Left renal pelvis (tissue), 4 donors: Measurements from ENCODE around the gene IQCE. TPM values are rescaled to one million over a fixed set of nuclear protein-coding genes. Genes with fewer than 3 reads are reported as not detected.
A peak's percentile ranks its signal among the peaks of the same experiment; 100 is the strongest.

ENCODE experiments used
- DNase-seq, 4 donors: peaks; one replicate each; pipeline ENCODE4 v3.0.0-alpha.2; 2013; ENCODE audit warnings: low read depth in 4 of 4, low spot score in 3 of 4
- polyA plus RNA-seq, 4 donors: library from polyadenylated mRNA; unstranded; fragments of 120-200 nt; gene quantifications; one replicate each; pipeline ENCODE4 v1.2.1, GENCODE V29; 2013; ENCODE audit not compliant: insufficient read length in 4 of 4

Gene IQCE
- polyA plus RNA-seq, 4 donors, result 16.5 to 24.7 (median 19.4) TPM

DNA sequence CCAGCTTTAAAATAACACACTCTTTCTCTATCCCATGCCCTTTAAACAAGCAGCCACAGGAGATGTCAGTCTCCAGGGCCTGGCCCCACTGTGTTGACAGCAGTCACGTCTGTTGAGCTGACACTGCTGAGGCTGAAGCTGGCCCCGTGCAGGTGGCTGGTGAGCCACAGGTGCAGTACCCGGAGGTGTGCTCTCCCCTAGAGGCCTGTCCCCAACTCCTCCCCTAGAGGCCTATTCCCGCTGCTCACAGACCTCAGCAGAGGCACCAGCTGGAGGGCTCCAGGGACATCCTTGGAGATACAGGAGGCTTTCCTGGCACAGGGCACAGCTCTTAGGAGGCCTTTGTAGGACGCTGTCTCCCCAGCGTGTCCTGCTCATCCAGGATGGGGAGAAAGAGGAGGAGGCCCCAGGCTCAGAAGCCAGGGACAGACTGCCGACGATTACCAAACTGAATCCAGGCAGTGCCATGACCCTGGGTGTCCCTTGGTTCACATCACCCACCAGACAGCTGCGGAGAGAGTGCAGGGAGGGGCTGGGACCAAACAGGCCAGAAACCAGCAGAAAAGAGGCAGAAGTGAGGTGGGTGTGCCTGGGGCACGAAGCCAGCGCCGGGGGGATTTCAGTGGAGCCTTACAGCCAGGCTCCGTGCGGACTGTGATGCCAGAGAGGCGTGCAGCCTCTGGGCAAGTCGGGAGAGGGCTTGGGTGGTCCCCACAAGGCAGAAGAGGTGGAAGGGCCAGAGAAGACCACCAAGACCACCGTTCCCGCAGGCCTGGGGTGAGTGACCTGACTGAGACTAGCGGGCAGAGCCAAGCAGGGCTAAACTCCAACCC lies 54.5 kb downstream of the IQCE start:
- no peak for DNase-seq

DNA sequence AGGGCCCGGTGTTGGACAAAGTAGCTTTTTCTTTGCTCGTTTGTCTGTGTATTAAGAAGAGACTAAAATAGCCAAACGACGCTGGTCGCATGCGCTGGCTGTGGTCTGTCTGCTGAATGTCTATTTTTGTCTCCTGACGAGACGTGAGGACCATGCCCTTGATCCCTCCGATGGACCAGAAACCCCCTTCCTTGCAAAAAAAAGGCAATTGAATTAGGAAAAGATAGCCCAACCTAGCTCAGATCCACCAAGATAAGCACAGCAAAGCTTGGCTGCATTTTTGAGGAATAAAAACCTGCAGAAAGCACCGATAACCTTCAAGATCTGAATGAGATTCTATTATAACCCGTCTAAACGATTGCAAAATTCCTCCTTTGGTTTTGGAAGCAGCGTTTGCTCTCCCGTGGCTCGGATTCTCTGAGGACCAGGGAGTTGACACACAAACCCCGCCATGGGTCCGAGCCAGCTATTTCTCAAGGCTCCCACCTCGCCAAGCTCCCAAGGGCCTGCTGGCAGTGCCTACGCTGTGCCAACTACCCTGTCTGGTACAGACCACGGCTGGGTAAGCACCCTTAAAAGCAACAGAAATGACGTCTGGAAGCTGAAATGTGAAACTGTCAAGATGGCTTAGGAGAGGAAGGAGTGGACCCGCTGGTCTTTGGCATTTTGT lies 55.3 kb downstream of the IQCE start:
- no peak for DNase-seq

DNA sequence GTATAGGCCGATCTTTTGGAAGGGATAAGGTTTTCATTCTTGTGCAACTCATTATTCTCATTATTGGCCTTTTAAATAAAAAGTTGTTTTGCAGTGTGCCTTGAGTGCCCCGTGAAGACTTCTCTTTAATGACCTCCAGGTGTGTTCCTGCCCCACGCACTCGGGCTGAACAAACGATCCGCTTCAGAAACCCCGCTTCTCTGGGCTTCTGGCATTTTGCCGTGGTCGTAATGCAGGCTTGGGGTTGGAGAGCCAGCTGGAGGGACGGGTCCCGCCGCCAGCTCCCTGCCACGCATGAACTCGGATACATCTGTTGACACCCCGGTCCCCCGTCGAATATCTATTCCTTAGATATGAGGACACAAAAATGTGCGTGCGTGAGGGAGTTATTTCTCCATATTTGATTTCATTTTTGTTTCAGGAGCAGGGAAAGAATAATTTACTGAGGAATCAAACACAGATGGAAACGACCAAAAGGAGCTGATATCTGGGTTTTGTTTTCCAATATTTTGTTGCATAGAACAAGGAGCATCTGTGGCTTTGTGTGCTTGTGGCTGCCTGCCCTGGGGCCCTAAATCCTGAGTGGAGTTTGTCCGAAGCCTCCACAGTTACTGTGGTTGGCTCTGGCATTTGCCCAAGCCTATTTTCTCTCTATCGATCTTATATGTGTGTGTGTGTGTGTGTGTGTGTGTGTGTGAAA lies 56.0 kb downstream of the IQCE start:
- no peak for DNase-seq

DNA sequence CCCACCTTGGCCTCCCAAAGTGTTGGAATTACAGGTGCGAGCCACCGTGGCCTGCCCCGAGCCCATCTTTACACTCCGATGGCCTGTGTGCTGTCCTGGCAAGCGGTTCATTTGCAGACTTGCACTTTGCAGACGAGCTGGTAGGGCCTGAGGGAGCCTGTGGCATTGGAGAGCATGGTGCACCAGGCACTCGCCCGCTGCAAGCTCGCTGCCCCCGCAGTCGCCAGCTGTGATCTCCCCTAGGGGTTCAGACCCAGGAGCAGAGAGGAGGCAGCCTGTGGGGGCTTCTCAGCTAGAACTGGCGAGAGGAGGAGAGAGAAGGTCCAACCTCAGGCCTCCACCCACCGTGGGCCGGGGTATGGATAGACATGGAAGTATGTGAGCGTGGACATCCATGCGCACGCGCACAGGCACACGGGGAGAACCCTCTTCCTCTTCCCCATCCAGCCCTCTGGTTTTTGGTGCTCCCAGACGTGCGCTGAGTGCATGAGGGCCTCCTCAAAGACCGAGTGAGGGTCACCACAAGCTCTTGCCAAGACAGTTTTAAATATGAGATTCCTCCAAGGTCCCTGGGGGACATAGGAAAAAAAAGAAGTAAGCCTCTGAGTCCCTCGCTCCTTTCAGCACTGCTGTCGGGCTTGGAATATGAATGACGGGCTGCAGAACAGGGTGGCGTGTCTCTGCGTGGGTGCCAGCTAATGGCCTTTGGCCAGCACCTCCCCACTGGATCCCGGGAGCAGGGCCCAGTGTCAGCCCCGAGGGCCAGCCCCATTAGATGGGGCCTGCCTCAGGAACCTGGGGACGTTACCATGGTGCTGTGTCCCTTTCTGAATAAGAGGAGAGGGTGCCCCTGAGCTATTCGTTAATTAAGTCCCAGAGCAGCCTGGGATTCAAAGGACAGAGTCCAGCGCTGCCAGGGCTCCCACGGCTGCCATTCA lies 57.9 kb downstream of the IQCE start:
- DNase-seq, result no peak

DNA sequence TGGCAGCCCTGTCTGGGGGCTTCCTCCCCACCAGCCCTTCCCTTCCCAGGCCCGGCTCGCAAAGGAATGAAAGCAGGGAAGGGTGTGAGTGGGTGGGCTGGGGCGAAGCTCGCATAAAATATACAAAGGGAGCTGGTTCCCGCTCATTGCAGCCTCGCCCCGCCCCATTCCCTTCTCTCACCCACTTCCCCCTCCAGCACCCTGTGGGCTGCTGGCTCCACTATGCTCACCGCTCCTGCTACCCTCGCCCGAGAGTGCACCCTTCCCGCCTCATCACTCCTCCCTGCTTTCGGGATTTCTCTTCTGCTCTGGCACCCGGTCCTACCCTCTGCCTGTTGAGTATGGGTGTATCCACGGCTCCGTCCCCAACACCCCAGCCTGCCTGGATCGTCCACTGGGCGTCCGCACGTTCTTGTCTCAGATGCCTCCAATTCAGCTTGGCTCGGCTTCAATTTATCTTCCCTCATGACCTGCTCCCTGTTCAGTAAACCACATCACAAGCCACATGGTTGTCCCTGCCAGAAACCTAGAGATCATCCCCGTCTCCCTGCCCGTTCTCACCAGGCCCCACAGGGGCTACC lies 58.6 kb downstream of the IQCE start:
- no peak for DNase-seq

DNA sequence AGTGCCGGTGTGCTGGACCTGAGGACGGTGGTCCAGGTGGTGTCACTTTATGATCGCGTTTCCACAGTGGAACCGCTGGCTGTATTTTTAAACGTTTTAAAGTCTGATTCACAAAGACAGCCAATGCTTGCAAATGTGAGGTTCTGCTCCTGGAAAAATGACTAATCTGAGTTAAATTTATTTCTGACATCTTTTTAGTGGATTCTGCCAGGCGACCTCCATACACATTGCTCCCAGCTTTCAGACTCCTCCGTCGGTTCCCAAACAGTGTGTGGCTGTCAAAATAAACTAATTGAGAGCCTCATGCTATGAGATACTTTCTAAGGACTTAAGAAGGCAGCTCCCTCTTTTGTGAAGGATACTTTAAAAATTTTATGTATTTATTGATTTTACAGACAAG lies 60.3 kb downstream of the IQCE start:
- DNase-seq, result no peak

DNA sequence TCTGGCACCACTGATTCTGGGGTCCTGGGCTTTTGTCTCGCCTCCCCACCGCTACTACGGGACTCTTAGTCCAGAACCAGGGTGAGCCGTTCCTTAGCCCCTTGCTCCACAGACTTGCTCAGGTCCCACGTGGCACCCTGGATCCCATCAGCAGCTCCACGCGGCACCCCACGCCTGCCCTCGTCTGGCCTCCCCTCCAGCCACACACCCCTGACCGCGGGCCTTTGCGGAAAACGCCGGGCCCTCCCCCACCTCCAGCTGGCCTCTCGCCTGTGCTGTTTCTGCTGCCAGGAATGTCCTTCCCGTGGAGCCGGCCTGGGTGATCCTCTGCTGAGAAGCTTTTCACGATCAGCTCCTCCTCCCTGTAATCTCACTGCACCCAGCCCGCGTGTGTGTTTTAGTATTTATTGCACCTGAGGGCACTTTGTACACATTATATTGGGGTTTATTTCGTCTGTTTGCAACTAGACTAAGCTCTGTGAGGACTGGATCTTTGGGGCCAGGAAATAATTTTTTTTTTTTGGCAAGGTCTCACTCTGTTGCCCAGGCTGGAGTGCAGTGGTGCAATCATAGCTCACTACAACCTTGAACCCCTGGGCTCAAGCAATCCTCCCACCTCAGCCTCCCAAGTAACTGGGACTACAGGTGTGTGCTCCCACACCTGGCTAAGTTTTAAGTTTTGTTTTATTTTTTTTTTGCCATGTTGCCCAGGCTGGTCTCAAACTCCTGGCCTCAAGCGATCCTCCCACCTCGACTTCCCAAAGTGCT lies 62.5 kb downstream of the IQCE start:
- no peak for DNase-seq

DNA sequence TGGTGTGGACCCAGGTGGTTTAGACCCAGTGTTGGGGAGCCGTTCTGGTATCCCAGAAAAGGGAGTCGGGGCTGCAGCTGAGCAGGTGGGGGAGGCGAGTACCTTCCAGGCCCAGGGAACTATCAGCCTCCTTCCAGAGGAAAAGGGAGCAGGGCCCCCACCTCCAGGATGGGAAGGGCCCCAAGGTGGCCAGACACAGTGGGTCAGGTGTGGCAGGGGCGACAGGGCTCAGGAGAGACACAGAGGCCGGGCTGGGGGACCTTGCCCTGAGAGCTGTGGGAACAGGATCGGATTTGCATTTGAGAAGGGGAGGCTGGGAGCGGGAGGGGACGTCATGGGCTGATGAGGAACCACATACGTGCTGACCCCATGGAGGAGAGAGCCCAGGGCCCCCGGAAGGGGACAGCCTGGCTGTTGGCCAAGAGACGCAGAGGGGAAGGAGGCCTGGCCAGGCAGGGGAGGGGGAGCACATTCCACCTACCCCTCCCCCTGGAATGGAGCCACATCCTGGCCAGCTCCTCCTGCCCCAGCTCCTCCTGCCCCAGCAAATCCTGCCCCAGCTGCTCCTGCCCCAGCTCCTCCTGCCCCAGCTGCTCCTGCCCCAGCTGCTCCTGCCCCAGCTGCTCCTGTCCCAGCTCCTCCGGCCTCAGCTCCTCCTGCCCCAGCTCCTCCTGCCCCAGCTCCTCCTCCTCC lies 63.3 kb downstream of the IQCE start:
- DNase-seq, result peak; percentile 91 to 96 (median 94)

DNA sequence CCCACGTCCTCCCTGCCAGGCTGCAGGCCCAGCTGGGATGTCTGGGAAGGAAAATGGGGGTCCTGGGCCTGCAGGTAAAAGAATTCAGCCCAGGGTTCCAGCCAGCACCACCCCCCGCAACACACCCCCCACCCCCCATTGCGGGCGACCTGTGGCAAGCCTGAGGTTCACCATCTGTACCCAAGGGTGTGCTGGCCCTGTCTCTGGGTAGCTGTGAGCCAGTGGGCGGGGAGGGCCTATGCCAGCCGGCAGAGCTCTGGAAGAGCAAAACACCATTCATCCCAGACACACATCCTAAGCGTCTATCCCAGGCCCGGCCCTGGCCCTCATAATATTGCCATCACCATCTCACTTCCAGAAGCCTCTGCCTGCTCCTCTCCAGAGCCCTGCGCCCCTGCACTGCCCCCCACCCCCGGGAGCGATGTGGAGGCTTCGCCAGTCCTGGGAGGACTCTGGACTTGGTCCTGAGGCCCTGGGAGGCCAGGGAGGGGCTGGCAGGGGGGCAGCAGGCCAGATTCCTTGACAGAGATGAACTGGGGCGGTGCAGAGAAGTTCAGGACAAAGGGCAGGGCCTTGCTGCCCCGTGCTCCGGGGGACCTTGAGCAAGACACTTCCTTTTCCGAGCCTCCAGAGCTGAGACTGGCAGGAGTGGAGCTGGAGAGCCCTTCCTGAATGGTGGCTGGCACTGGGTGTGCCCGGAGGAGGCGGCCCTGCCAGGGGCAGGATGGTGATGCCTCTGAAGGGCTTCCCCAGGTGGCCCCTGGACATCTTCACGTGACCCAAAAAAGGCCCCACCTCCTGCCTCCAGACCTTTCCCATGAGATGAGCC lies 64.3 kb downstream of the IQCE start:
- no peak for DNase-seq

DNA sequence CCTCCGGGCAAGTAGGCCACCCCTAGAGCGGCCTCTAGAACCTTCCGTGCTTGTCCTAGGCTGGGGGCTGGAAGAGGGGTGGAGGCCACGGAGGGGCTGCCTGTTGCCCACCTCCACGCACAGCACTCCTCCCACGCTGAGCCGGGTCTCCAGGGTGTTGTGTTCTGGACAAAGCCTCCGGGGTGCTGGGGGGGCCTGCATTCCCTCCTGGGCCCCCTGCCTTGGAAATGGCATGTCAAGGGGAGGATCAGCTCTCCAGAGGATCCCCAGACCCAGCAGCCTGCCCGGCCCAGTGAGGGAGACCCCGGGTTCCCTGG lies 64.9 kb downstream of the IQCE start:
- DNase-seq, result no peak

DNA sequence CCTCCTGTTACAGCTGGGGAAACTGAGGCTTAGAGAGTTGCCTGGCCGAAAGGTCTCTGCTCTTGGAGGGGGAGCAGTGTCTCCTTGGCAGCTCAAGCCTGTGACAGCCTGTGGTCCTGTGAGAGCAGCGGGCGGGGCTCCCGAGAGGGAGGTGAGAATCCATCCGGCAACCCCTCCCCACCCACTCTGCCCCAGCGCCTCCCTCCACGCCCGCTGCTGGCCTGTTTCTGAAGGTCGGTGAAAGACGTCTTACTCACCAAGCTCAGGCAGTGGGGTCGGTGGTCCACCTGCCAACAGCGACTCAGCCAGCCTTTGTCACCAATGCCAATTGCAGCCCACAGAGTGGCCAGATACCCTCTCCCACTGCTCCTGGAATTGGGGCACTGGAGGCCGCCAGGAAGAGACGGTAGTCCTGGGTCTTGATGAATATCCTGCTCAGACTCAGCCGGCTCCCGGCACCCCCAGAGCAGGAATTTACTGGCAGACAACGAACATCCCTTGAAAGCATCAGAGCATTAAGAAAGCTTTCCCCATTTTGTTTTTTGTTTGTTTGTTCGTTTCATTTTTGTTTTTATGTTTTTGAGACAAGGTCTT lies 65.6 kb downstream of the IQCE start:
- DNase-seq, result no peak

DNA sequence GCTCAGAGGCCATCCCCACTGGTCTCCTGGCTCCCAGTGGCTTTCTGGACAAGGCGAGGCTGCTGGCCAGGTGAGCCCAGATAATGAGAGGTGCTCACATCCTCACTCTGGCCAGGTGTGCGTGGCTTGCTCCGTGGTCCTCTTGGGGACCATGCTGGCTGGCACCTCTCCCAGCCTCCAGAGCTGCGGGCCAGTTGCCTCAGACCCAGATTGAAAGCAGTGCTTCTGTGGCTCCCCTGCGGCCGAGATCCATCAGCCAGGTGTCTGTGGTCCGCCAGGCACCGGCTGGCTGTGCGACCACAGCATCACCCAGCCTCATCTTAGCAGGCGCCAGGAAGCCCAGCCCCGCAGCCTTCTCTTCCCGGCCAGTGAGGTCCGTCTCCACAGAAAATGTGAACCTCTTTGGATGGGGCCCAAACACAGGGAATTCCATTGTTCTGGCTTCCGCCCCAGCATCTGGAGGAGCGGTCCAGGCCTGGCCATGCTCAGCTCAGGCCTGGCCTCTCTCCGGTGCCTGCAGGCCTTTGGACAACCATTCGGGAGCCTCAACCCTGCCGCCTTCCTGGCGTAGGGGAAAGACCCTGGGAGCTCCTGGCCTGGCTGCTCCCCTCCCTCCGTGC lies 67.8 kb downstream of the IQCE start:
- no peak for DNase-seq

DNA sequence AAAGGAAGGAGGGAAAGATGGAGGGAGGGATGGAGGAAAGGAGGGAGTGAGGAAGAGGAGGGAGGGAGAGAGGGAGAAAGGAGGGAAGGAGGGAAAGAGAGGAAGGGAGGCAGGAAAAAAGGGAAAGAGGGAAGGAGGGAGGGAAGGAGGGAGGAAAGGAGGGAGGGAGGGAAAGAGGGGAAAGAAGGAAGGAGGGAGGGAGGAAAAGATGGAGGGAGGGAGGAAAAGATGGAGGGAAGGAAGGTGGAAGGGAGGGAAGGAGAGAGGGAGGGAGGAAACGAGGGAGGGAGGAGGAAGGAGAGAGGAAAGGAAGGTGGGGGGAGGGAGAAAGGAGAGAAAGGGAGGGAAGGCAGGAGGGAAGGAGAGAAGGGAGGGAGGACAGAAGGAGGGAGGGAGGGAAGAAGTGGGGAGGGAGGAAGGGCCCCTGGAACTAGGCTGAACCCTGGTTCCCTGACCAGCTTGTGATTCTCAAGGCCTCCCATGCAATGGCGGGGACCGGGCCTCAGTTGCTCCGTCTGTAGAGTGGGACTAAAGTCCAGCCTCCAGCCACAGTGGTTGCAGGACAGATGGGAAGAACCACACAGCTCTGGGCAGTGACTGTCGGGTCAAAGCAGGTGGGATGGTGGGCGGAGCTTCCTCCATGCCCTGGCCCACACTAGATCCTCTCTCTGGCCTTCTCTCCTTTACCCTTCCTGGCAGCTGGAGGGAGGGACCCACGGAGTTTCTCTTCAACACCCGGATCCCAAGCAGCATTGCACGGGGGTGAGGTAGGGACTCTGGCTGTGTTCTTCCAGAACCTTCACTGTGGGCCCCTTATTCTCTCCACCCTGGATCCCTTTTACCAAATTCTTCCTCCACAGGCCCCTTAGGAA lies 68.7 kb downstream of the IQCE start:
- no peak for DNase-seq

DNA sequence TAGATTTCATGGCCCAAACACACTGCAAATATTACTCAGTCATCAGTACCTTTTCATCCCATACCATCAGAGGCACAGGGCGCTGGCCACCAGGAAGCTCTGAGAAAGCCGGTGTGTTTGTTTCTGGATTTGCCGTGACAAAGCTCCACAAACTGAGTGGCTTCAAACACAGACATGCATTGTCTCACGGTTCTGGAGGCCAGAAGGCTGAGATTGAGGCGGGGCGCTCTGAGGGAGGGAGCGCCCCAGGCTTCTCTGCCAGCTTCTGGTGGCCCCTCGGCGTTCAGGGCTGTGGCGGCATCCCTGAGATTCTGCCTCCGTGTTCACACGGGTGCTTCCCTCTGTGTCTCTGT lies 69.3 kb downstream of the IQCE start:
- DNase-seq, result no peak

DNA sequence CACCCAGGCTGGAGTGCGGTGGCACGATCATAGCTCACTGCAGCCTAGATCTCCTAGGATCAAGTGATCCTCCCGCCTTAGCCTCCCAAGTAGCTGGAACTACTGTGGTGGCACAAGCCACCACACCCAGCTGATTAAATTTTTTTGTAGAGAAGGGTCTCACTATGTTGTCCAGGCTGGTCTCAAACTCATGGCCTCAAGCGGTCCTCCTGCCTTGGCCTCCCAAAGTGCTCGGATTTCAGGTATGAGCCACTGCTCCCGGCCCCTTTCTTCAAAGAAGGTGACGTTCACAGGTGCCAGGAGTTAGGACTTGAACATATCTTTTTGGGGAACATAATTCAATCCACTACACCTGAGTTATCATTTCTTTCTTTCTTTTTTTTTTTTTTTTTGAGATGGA lies 70.1 kb downstream of the IQCE start:
- no peak for DNase-seq
